ENCODE results near the gene SPNS2. TPM values are rescaled to one million over a fixed set of nuclear protein-coding genes. Genes with fewer than 3 reads are reported as not detected.

Gene SPNS2
- total and polyA plus RNA-seq, 10 of the 15 experiments (the other 5 are each of a cell fraction or from before 2014, with no cell fraction given): 0.04 to 1.1 (median 0.23) TPM; not detected in 2

- H3K9me3 ChIP-seq (replicated peaks; ENCODE audit: control insufficient read depth, insufficient read depth, low read length): no peaks in the 10 kb centered on the region
- H3K9ac ChIP-seq (ENCODE audit: control insufficient read depth, insufficient read depth, low read length): no peak overlapping the region
- H3K27ac ChIP-seq (ENCODE audit: control insufficient read depth, insufficient read depth): no peak overlapping the region
- no peaks in the 10 kb centered on the region for H3K36me3 ChIP-seq (ENCODE audit: control insufficient read depth in 2 of 2, insufficient read depth in 2 of 2, low read length in 1 of 2)
- H3K27me3 ChIP-seq (replicated peaks in 1 of 2; ENCODE audit: control insufficient read depth in 2 of 2, insufficient read depth in 2 of 2, low read length in 1 of 2): no peaks in the 10 kb centered on the region
- SMC1A ChIA-PET (ENCODE audit: uncharacterized antibody, unreplicated experiment): no interaction called here
- POLR2A ChIA-PET: no interaction called here
- CTCF ChIA-PET: interaction anchor here (1.0 kb wide), 1 partner anchor 16 kb away, joined by 3 read pairs; no protein-coding TSS in a partner anchor
- in situ Hi-C loops (cut with MboI): no loop called here
- WGBS (ENCODE audit: insufficient coverage, insufficient replicate concordance, low lambda C conversion rate, missing lambda C conversion rate): 41% methylated on average over 11 of the region's 11 CpGs
- BruUV-seq (replicated peaks): no TSS peak
- no peak for ATAC-seq
- no peaks in the 10 kb centered on the region for H4K20me1 ChIP-seq (ENCODE audit: control insufficient read depth, insufficient read depth)
- H2AFZ ChIP-seq (ENCODE audit: control insufficient read depth, low read depth, low read length): no peak overlapping the region
- no peak for DNase-seq (ENCODE audit: low read depth, low spot score)
- H3K4me3 ChIP-seq: no peak overlapping the region
- no peak for FAIRE-seq
- H3K4me2 ChIP-seq (ENCODE audit: control insufficient read depth, insufficient read depth): no peak overlapping the region
- H3K4me1 ChIP-seq (ENCODE audit: control insufficient read depth, insufficient read depth, low read length): peaks cover 8% of the 10 kb centered on the region
- intact Hi-C loops (cut with micrococcal nuclease; ENCODE audit: unreplicated experiment): loop anchor here (10.0 kb wide), 1 partner anchor 101 kb away; no protein-coding TSS in a partner anchor
- RAD21 ChIA-PET (ENCODE audit: unreplicated experiment): no interaction called here
- no peaks in the 10 kb centered on the region for H3K79me2 ChIP-seq (ENCODE audit: control insufficient read depth, insufficient read depth, low read length)
- TF ChIP-seq ASH2L (IDR thresholded peaks at IDR 0.05; ENCODE audit: borderline replicate concordance, low read depth): no peak
- no peak for TF ChIP-seq USF1 (IDR thresholded peaks at IDR 0.05; ENCODE audit: borderline replicate concordance, extremely low read length, insufficient read depth, low read depth, low read length)
- TF ChIP-seq STAT1 (conservative IDR thresholded peaks at IDR 0.05): no peak
- TF ChIP-seq, protein P1, sequence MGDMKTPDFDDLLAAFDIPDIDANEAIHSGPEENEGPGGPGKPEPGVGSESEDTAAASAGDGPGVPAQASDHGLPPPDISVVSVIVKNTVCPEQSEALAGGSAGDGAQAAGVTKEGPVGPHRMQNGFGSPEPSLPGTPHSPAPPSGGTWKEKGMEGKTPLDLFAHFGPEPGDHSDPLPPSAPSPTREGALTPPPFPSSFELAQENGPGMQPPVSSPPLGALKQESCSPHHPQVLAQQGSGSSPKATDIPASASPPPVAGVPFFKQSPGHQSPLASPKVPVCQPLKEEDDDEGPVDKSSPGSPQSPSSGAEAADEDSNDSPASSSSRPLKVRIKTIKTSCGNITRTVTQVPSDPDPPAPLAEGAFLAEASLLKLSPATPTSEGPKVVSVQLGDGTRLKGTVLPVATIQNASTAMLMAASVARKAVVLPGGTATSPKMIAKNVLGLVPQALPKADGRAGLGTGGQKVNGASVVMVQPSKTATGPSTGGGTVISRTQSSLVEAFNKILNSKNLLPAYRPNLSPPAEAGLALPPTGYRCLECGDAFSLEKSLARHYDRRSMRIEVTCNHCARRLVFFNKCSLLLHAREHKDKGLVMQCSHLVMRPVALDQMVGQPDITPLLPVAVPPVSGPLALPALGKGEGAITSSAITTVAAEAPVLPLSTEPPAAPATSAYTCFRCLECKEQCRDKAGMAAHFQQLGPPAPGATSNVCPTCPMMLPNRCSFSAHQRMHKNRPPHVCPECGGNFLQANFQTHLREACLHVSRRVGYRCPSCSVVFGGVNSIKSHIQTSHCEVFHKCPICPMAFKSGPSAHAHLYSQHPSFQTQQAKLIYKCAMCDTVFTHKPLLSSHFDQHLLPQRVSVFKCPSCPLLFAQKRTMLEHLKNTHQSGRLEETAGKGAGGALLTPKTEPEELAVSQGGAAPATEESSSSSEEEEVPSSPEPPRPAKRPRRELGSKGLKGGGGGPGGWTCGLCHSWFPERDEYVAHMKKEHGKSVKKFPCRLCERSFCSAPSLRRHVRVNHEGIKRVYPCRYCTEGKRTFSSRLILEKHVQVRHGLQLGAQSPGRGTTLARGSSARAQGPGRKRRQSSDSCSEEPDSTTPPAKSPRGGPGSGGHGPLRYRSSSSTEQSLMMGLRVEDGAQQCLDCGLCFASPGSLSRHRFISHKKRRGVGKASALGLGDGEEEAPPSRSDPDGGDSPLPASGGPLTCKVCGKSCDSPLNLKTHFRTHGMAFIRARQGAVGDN (IDR thresholded peaks at IDR 0.05): no peak
- TF ChIP-seq NR2C1 (IDR thresholded peaks at IDR 0.05): no peak
- TF ChIP-seq RBBP5 (conservative IDR thresholded peaks at IDR 0.05): no peak
- TF ChIP-seq EP300 (IDR thresholded peaks at IDR 0.05; ENCODE audit: borderline replicate concordance in 1 of 2, control insufficient read depth in 1 of 2, low read depth in 2 of 2, low read length in 2 of 2): no peak
- no peak for TF ChIP-seq SREBF2 (IDR thresholded peaks at IDR 0.05; ENCODE audit: low read length)
- TF ChIP-seq, protein P2, sequence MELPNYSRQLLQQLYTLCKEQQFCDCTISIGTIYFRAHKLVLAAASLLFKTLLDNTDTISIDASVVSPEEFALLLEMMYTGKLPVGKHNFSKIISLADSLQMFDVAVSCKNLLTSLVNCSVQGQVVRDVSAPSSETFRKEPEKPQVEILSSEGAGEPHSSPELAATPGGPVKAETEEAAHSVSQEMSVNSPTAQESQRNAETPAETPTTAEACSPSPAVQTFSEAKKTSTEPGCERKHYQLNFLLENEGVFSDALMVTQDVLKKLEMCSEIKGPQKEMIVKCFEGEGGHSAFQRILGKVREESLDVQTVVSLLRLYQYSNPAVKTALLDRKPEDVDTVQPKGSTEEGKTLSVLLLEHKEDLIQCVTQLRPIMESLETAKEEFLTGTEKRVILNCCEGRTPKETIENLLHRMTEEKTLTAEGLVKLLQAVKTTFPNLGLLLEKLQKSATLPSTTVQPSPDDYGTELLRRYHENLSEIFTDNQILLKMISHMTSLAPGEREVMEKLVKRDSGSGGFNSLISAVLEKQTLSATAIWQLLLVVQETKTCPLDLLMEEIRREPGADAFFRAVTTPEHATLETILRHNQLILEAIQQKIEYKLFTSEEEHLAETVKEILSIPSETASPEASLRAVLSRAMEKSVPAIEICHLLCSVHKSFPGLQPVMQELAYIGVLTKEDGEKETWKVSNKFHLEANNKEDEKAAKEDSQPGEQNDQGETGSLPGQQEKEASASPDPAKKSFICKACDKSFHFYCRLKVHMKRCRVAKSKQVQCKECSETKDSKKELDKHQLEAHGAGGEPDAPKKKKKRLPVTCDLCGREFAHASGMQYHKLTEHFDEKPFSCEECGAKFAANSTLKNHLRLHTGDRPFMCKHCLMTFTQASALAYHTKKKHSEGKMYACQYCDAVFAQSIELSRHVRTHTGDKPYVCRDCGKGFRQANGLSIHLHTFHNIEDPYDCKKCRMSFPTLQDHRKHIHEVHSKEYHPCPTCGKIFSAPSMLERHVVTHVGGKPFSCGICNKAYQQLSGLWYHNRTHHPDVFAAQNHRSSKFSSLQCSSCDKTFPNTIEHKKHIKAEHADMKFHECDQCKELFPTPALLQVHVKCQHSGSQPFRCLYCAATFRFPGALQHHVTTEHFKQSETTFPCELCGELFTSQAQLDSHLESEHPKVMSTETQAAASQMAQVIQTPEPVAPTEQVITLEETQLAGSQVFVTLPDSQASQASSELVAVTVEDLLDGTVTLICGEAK (IDR thresholded peaks at IDR 0.05; ENCODE audit: borderline replicate concordance): no peak
- no peak for TF ChIP-seq REST (IDR thresholded peaks at IDR 0.05; ENCODE audit: low read depth, low read length)
Measured at GRCh38 chr17:4525691-4526397, 27.2 kb downstream of the SPNS2 start.
